Effector memory CD8-positive, alpha-beta T cell (primary cell): ENCODE results near the gene CORIN.
"Not testable (repeated sequence)": the region's sequence is repeated elsewhere in the genome, so short reads cannot be mapped to it uniquely, and the experiment has no call there.

Experiments used
- ATAC-seq: fragments of 150-1000 bp; cut with Tn5 transposase; replicated peaks from 2 replicates; pipeline ENCODE4 v1.10.0; 2021; ENCODE audit warnings: mild to moderate bottlenecking, moderate library complexity
- DNase-seq, 3 experiments: peaks; one replicate each; pipeline ENCODE4 v3.0.0; 2021
- H3K27ac Mint-ChIP-seq, 2 donors: one replicate each; pipeline ENCODE4 v1.8.0; 2022; ENCODE audit warnings: mild to moderate bottlenecking in 2 of 2, mixed read lengths in 2 of 2, moderate library complexity in 2 of 2
- H3K27me3 Mint-ChIP-seq, 2 donors: one replicate each; pipeline ENCODE4 v1.8.0; 2022; ENCODE audit warnings: mixed read lengths in 2 of 2
- H3K36me3 Mint-ChIP-seq: one replicate; pipeline ENCODE4 v1.8.0; 2022; ENCODE audit warnings: mild to moderate bottlenecking, moderate library complexity, mixed read lengths; ENCODE audit not compliant: insufficient read depth
- H3K4me1 Mint-ChIP-seq, 2 donors: one replicate each; pipeline ENCODE4 v1.8.0; 2022; ENCODE audit warnings: low read depth in 2 of 2, mixed read lengths in 2 of 2
- H3K4me3 Mint-ChIP-seq, 2 donors: one replicate each; pipeline ENCODE4 v1.8.0; 2022; ENCODE audit warnings: mild to moderate bottlenecking in 2 of 2, mixed read lengths in 2 of 2, moderate library complexity in 2 of 2
- H3K9me3 Mint-ChIP-seq, 2 donors: one replicate each; pipeline ENCODE4 v1.8.0; 2022; ENCODE audit warnings: mixed read lengths in 2 of 2

CORIN gene

GRCh38 chr4:47776353-47776752 is 61.5 kb downstream of the CORIN start:
- Mint-ChIP-seq H3K27me3 (peaks cover 9 to 18% of the 10 kb centered on the region in 2 donors), H3K27ac (no peak overlapping the region), H3K9me3 (no peaks in the 10 kb centered on the region), H3K36me3 (no peaks in the 10 kb centered on the region), H3K4me3 (no peak overlapping the region), H3K4me1 (no peaks in the 10 kb centered on the region)
- ATAC-seq (no peak), DNase-seq (no peak)

DNA sequence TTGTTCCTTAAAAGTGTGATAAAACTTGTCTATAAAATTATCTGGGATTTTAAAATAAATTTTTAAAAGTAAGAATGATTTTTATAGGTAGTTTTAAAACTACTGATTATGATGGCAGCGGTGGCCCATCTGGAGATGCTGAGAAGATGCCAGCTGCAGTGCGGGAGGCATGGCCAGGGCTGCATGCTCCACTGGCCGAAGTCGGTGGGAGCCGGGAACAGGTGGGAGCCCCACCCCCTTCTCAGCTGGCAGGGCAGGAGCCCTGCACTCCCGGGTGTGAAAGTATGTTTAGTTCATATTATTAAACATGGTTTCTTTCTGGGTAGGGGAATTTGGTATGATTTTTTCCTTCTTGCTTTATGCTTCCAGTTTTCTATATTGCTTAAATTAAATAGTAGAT is 63.8 kb downstream of the CORIN start:
- H3K27ac Mint-ChIP-seq, result no peak overlapping the region
- H3K4me3 Mint-ChIP-seq, result no peak overlapping the region
- no peaks in the 10 kb centered on the region for H3K36me3 Mint-ChIP-seq
- peaks cover 9 to 14% of the 10 kb centered on the region in 2 donors for H3K27me3 Mint-ChIP-seq
- DNase-seq (no peak), ATAC-seq (no peak)
- no peaks in the 10 kb centered on the region for H3K4me1 Mint-ChIP-seq
- H3K9me3 Mint-ChIP-seq, result no peaks in the 10 kb centered on the region

DNA sequence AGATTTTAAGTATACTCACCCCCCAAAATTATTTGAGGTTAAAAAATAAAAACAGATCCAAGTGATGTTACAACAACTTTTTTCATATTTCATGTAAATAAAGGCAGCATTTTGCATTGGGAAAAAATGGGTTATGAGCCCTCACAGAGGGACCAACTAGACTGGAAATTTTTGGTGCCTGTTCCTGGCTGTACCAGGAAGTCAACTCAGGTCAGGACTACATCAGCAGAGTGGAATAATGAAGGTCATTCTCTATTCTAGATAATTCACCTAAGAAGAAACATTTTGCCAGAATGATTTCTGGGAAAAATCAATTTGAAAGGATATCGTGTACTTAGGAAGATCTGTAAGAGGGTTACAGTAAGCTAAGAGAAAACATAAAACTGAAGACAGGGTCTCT is 66.8 kb downstream of the CORIN start:
- DNase-seq (no peak), ATAC-seq (no peak)
- no peaks in the 10 kb centered on the region for H3K36me3 Mint-ChIP-seq
- no peak overlapping the region for H3K27ac Mint-ChIP-seq
- no peaks in the 10 kb centered on the region for H3K9me3 Mint-ChIP-seq
- H3K4me1 Mint-ChIP-seq, result no peaks in the 10 kb centered on the region
- H3K27me3 Mint-ChIP-seq, result peaks cover 9% of the 10 kb centered on the region in 2 donors
- H3K4me3 Mint-ChIP-seq, result no peak overlapping the region

DNA sequence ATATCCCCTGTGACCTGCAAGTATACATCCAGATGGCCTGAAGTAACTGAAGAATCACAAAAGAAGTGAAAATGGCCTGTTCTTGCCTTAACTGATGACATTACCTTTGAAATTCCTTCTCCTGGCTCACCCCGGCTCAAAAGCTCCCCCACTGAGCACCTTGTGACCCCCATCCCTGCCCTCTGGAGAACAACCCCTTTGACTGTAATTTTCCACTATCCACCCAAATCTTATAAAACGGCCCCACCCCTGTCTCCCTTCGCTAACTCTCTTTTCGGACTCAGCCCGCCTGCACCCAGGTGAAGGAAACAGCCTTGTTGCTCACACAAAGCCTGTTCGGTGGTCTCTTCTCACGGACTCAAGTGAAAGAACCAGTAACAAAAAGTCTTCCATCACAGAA is 69.9 kb downstream of the CORIN start:
- not testable (repeated sequence) for H3K9me3 Mint-ChIP-seq, DNase-seq, H3K4me1 Mint-ChIP-seq, H3K36me3 Mint-ChIP-seq, H3K27ac Mint-ChIP-seq, ATAC-seq, H3K4me3 Mint-ChIP-seq
- H3K27me3 Mint-ChIP-seq, result peaks cover 13 to 20% of the 10 kb centered on the region in 2 donors

DNA sequence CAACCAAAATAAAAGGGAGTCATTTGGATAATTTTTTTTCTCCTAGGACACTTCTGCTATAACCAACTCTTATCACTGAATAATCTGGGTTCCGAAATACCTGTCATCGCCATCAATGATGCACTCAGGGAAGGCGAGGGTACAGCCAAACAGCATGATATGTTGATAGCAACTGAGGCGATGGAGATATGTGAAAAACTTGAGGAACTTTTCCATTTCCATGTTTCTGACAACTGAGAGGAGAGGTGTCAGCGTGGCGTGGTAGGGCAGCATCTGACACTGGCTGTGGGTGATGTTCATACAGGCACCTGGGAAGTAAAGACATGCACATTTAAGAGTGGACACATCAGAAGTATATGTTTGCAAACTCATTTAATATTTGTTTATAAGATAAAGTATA is 74.6 kb downstream of the CORIN start:
- no peaks in the 10 kb centered on the region for H3K4me1 Mint-ChIP-seq
- DNase-seq (no peak), ATAC-seq (no peak)
- H3K36me3 Mint-ChIP-seq, result no peaks in the 10 kb centered on the region
- H3K4me3 Mint-ChIP-seq, result no peak overlapping the region
- no peak overlapping the region for H3K27ac Mint-ChIP-seq
- peaks cover 27 to 42% of the 10 kb centered on the region in 2 donors for H3K27me3 Mint-ChIP-seq
- H3K9me3 Mint-ChIP-seq, result peaks cover 0 to 6% of the 10 kb centered on the region in 2 donors

GRCh38 chr4:47762376-47763266 is 75.2 kb downstream of the CORIN start:
- Mint-ChIP-seq H3K9me3 (peaks cover 0 to 6% of the 10 kb centered on the region in 2 donors), H3K36me3 (no peaks in the 10 kb centered on the region), H3K27me3 (peaks cover 32 to 43% of the 10 kb centered on the region in 2 donors), H3K27ac (no peak overlapping the region), H3K4me1 (no peaks in the 10 kb centered on the region), H3K4me3 (no peak overlapping the region)
- ATAC-seq, result no peak
- no peak for DNase-seq

DNA sequence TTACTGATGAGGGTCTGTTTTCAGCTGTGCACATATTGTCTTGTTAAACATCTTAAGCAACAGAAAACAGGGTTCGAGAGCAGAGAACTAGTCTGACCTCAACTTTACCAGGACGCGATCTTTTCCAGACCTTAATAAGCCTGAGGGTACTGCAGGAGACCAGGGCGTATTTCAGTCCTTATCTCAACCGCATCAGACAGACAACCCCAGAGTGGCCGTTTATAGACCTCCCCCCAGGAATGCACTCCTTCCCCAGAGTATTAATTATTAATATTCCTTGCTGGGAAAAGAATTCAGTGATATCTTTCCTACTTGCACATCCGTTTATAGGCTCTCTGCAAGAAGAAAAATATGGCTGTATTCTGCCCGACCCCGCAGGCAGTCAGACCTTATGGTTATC is 84.6 kb downstream of the CORIN start:
- not testable (repeated sequence) for DNase-seq, ATAC-seq, H3K36me3 Mint-ChIP-seq, H3K9me3 Mint-ChIP-seq, H3K4me1 Mint-ChIP-seq, H3K4me3 Mint-ChIP-seq, H3K27ac Mint-ChIP-seq
- peaks cover 29 to 46% of the 10 kb centered on the region in 2 donors for H3K27me3 Mint-ChIP-seq

DNA sequence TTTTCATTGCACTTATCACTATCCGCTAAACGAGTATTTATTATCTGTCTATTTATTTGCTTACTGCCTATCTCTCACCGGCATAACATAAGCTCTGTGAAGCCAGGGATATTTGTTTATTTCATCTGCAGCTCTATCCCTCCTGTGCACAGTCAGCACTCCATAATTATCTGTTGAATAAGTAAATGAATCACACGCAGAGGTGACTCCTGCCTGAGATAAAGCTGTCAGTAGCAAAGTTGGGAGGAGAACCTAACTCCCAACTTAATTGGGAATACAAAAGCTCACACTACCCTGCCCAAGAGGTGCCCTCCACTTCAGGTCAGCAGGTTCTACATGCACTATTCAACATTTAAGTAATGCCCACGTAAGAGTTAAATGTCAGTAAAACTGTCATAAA is 85.7 kb downstream of the CORIN start:
- no peak overlapping the region for H3K27ac Mint-ChIP-seq
- H3K9me3 Mint-ChIP-seq, result no peaks in the 10 kb centered on the region
- no peak for ATAC-seq

GRCh38 chr4:47750788-47751187 is 87.1 kb downstream of the CORIN start:
- H3K27me3 Mint-ChIP-seq, result peaks cover 20 to 35% of the 10 kb centered on the region in 2 donors
- H3K4me1 Mint-ChIP-seq, result no peaks in the 10 kb centered on the region
- H3K27ac Mint-ChIP-seq, result no peak overlapping the region
- DNase-seq, result no peak
- no peaks in the 10 kb centered on the region for H3K9me3 Mint-ChIP-seq
- H3K36me3 Mint-ChIP-seq, result no peaks in the 10 kb centered on the region
- no peak overlapping the region for H3K4me3 Mint-ChIP-seq
- ATAC-seq, result no peak

More for the DNA sequence above, 85.7 kb downstream of the CORIN start:
- no peak for DNase-seq
- H3K36me3 Mint-ChIP-seq, result no peaks in the 10 kb centered on the region
- no peak overlapping the region for H3K4me3 Mint-ChIP-seq
- H3K4me1 Mint-ChIP-seq, result no peaks in the 10 kb centered on the region
- H3K27me3 Mint-ChIP-seq, result peaks cover 28 to 41% of the 10 kb centered on the region in 2 donors

DNA sequence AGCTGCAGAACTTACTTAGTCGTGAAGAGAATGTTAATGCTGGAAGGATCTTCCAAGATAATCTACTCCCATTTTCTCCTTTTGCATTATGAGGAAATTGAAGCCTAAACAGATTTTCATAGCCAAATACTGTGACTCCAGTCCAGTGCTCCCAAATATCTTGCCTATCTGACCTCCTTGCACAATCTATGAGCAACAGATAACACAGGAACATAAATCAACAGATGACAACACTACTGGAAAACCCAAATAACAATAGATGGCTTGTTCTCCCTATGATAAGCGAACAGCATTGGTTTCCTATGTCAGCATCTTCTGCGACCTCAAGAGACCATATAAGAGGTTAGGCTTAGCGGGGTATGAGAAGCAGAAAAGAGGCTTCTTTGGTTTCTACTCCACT is 88.0 kb downstream of the CORIN start:
- H3K4me1 Mint-ChIP-seq, result no peaks in the 10 kb centered on the region
- H3K27me3 Mint-ChIP-seq, result peaks cover 19 to 28% of the 10 kb centered on the region in 2 donors
- no peaks in the 10 kb centered on the region for H3K9me3 Mint-ChIP-seq
- H3K36me3 Mint-ChIP-seq, result no peaks in the 10 kb centered on the region
- DNase-seq (no peak), ATAC-seq (no peak)
- no peak overlapping the region for H3K27ac Mint-ChIP-seq
- H3K4me3 Mint-ChIP-seq, result no peak overlapping the region

GRCh38 chr4:47749060-47749459 is 88.8 kb downstream of the CORIN start:
- Mint-ChIP-seq H3K9me3 (no peaks in the 10 kb centered on the region), H3K4me3 (no peak overlapping the region)
- no peak for ATAC-seq

GRCh38 chr4:47747846-47748494 is 89.9 kb downstream of the CORIN start:
- H3K36me3 Mint-ChIP-seq, result no peaks in the 10 kb centered on the region
- no peak overlapping the region for H3K4me3 Mint-ChIP-seq
- H3K9me3 Mint-ChIP-seq, result no peaks in the 10 kb centered on the region
- peaks cover 17 to 28% of the 10 kb centered on the region in 2 donors for H3K27me3 Mint-ChIP-seq
- H3K4me1 Mint-ChIP-seq, result peaks cover 0 to 6% of the 10 kb centered on the region in 2 donors
- ATAC-seq (no peak), DNase-seq (no peak)
- no peak overlapping the region for H3K27ac Mint-ChIP-seq

More at GRCh38 chr4:47749060-47749459, 88.8 kb downstream of the CORIN start:
- H3K4me1 Mint-ChIP-seq, result peaks cover 0 to 5% of the 10 kb centered on the region in 2 donors
- H3K27ac Mint-ChIP-seq, result no peak overlapping the region
- H3K27me3 Mint-ChIP-seq, result peaks cover 19 to 28% of the 10 kb centered on the region in 2 donors
- H3K36me3 Mint-ChIP-seq, result no peaks in the 10 kb centered on the region
- DNase-seq, result no peak

DNA sequence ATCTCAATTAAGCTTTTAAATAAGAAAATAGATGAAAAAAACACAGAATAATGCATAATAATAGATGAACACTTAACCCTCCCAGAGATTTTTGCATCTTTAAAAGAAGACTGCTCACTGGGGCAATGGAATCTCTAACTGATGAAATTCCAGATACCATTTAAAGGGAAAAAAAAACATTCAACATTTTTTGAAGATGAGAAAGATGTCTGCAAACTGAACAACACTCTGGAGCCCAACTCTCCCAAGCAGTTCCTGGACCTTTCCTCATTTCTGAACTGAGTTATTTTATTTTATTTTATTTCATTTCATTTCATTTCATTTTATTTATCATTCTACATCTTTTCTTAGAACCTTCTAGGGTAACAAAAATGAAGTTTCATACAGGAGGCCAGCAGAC is 90.7 kb downstream of the CORIN start:
- Mint-ChIP-seq H3K27ac (no peak overlapping the region), H3K4me3 (no peak overlapping the region), H3K4me1 (peaks cover 0 to 6% of the 10 kb centered on the region in 2 donors), H3K27me3 (peaks cover 11 to 23% of the 10 kb centered on the region in 2 donors), H3K9me3 (no peaks in the 10 kb centered on the region), H3K36me3 (no peaks in the 10 kb centered on the region)
- no peak for DNase-seq
- no peak for ATAC-seq

GRCh38 chr4:47746122-47746521 is 91.7 kb downstream of the CORIN start:
- Mint-ChIP-seq H3K9me3 (no peaks in the 10 kb centered on the region), H3K4me3 (no peak overlapping the region), H3K27me3 (peaks cover 0 to 15% of the 10 kb centered on the region in 2 donors), H3K27ac (no peak overlapping the region), H3K36me3 (no peaks in the 10 kb centered on the region), H3K4me1 (peaks cover 0 to 6% of the 10 kb centered on the region in 2 donors)
- DNase-seq, result no peak
- ATAC-seq, result no peak
